Coronary artery (tissue), 2 donors: ENCODE measurements around the gene PRKRA.
"Not testable (repeated sequence)": the region's sequence is repeated elsewhere in the genome, so short reads cannot be mapped to it uniquely, and the experiment has no call there.

ENCODE experiments used
- DNase-seq: peaks from one replicate; pipeline ENCODE4 v3.0.0-alpha.2; 2017; ENCODE audit warnings: low spot score
- H3K27ac ChIP-seq, 2 donors: fragments of 200-600 bp; sonication (generic); one replicate each; pipeline ENCODE4 v1.5.1; 2016 to 2019
- H3K4me3 ChIP-seq: fragments of 200-600 bp; sonication (generic); 2 replicates; pipeline ENCODE4 v1.5.1; 2016; ENCODE audit warnings: mild to moderate bottlenecking, moderate library complexity
- CTCF ChIP-seq: fragments of 200-600 bp; sonication (generic); IDR thresholded peaks from one replicate; pipeline ENCODE4 v1.5.1; 2019; ENCODE audit warnings: antibody characterized with exemption

Gene PRKRA

GRCh38 chr2:178478130-178478438, 27.1 kb upstream of the PRKRA start:
- Histone ChIP-seq H3K4me3 (peak overlapping the region; percentile 96), H3K27ac (peak overlapping the region; percentile 90 to 95)
- no peak for DNase-seq
- no peak for TF ChIP-seq CTCF

DNA sequence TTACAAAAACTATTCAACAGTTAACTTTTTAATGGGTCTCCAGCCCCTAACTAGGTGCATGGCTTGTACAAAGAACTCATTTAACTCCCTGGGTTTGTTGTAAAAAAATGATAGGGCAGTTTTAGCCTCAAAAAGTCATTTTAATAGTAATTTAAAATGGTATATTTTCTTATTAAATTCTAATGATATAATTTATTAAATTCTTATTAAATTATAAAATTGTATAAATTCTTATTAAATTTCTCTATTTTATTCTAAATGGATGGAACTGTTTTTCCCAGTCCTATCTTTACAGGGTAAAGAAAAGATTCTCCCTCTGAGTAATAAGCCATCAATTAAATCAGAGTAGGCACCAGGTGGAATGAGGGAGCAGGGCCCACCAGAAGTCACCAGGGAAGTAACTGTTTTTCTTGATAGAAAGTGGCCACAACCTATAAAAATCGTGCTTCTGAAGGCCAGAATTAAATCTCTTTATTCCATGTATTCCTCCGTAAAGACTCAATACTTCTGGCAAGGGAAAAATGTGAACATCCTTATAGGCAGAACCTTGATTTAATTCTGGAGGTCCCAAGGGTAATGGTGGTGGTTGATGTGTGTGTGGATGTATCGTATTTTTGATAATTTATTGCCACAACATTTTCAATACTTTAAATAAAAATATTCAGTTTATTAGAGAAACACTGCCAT, 26.6 kb upstream of the PRKRA start:
- TF ChIP-seq CTCF, result no peak
- Histone ChIP-seq H3K27ac (peak overlapping the region; percentile 90 to 95), H3K4me3 (peak overlapping the region; percentile 96)
- no peak for DNase-seq

DNA sequence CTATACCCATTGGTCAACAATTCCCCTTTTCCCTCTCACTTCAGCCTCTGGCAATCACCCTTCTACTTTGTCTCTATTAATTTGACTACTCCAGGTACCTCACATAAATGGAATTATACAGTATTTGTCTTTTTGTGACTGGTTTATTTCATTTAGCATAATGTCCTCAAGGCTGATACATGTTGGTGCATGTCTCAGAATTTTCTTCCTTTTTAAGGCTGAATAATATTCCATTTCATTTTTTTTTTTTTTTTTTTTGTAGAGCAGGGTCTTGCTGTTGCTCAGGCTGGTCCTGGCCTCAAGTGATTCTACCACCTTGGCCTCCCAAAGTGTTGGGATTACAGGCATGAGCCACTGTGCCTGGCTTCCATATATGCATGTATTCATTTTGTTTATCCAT, 25.5 kb upstream of the PRKRA start:
- H3K4me3 ChIP-seq, result no peak overlapping the region
- no peak overlapping the region for H3K27ac ChIP-seq
- no peak for TF ChIP-seq CTCF
- DNase-seq, result no peak

GRCh38 chr2:178474560-178474959, 23.6 kb upstream of the PRKRA start:
- DNase-seq, result no peak
- H3K4me3 ChIP-seq, result no peak overlapping the region
- TF ChIP-seq CTCF, result no peak
- H3K27ac ChIP-seq, result no peak overlapping the region

DNA sequence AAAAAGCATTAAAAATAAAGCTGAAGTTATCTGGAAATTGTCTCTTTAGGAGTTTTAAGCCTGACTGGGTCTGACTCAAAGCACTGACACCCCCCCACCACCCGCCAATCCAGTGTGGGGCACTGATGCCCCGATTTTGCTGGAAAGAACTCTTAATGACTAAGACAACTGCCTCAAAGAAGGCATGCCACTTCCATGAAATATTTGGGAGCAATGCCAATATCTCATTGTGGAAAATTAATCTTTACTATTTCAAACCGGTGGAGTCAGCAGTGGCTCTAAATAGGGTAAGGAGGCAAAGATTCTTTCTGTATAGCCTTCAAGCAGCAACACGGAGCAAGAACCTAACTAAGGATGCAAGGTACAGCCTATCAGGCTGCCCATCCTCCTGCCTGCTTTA, 23.0 kb upstream of the PRKRA start:
- no peak for TF ChIP-seq CTCF
- Histone ChIP-seq H3K4me3 (no peak overlapping the region), H3K27ac (no peak overlapping the region)
- DNase-seq, result no peak

GRCh38 chr2:178473373-178473772, 22.4 kb upstream of the PRKRA start:
- Histone ChIP-seq H3K4me3 (no peak overlapping the region), H3K27ac (no peak overlapping the region)
- no peak for TF ChIP-seq CTCF
- DNase-seq, result no peak

DNA sequence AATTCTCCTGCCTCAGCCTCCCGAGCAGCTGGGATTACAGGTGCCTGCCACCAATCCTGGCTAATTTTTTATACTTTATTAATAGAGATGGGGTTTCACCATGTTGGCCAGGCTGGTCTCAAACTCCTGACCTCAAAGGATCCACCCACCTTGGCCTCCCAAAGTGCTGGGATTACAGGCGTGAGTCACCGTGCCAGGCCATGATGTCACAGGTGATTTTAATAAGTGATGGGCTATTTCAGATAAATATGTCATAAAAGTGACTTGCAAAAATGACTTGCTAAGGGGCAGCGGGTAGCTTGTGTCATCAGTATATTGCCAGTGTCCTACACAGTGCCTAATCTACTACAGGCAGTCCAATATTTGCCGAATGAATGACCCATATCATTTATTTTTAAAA, 20.3 kb upstream of the PRKRA start:
- not testable (repeated sequence) for DNase-seq, H3K4me3 ChIP-seq, H3K27ac ChIP-seq
